ENCODE results near the gene SMCO3. TPM values are rescaled to one million over a fixed set of nuclear protein-coding genes. Genes with fewer than 3 reads are reported as not detected.

Gene SMCO3
- total RNA-seq, 2 experiments from 2014 or later, result not detected

GRCh38 chr12:14843425-14843887, 29.5 kb upstream of the SMCO3 start, which contains the start of gene ART4:
Gene ART4 (minus strand): TSS chr12:14843526. CDS start chr12:14843113, 413 bp downstream.
- no peak within 1 kb of the TSS for H3K27ac ChIP-seq (ENCODE audit: low read depth in 1 of 2, low read length in 2 of 2)
- no peaks in the 10 kb centered on the region for H3K9me3 Mint-ChIP-seq
- TF ChIP-seq CTCF (IDR thresholded peaks at IDR 0.05), result no peak
- H3K9me3 ChIP-seq (ENCODE audit: control insufficient read depth in 1 of 2, insufficient read depth in 1 of 2, low read length in 2 of 2), result no peaks in the 10 kb centered on the region
- intact Hi-C loops (cut with DNase I, micrococcal nuclease), result no loop called here
- peaks cover 9% of the 10 kb centered on the region for H3K4me1 Mint-ChIP-seq (ENCODE audit: low read depth)
- H3K4me1 ChIP-seq (ENCODE audit: insufficient read depth, low read length), result peaks cover 3% of the 10 kb centered on the region
- H3K4me3 ChIP-seq (ENCODE audit: low read length), result no peak within 1 kb of the TSS
- peaks cover 11% of the 10 kb centered on the region for H3K27me3 Mint-ChIP-seq
- ChIA-PET CTCF (interaction anchor here (1.7 kb wide), 1 partner anchor 152 kb away, joined by 5 read pairs; no protein-coding TSS in a partner anchor), POLR2A (interaction anchor here (1.4 kb wide), 1 partner anchor 152 kb away, joined by 6 read pairs; no protein-coding TSS in a partner anchor)
- no peaks in the 10 kb centered on the region for H3K27me3 ChIP-seq (ENCODE audit: control insufficient read depth in 1 of 2, insufficient read depth in 2 of 2, low read length in 2 of 2)
- H3K36me3 ChIP-seq (ENCODE audit: insufficient read depth, low read length), result no peaks in the 10 kb centered on the region
- H3K27ac Mint-ChIP-seq, result no peak within 1 kb of the TSS
- no peak for ATAC-seq (ENCODE audit: poor library complexity)
- no peaks in the 10 kb centered on the region for H3K36me3 Mint-ChIP-seq (ENCODE audit: low read depth)
- DNase-seq, result no peak
- H3K4me3 Mint-ChIP-seq, result no peak within 1 kb of the TSS

GRCh38 chr12:14842315-14842714, 28.3 kb upstream of the SMCO3 start:
- ATAC-seq (ENCODE audit: poor library complexity), result no peak
- H3K4me1 ChIP-seq (ENCODE audit: insufficient read depth, low read length), result peaks cover 3% of the 10 kb centered on the region
- H3K4me3 ChIP-seq (ENCODE audit: low read length), result no peak overlapping the region

GRCh38 chr12:14841761-14842160, 27.8 kb upstream of the SMCO3 start:
- POLR2A ChIA-PET, result no interaction called here
- Histone ChIP-seq H3K36me3 (ENCODE audit: insufficient read depth, low read length) (no peaks in the 10 kb centered on the region), H3K27ac (ENCODE audit: low read depth in 1 of 2, low read length in 2 of 2) (no peak overlapping the region), H3K9me3 (ENCODE audit: control insufficient read depth in 1 of 2, insufficient read depth in 1 of 2, low read length in 2 of 2) (no peaks in the 10 kb centered on the region), H3K4me1 (ENCODE audit: insufficient read depth, low read length) (peaks cover 3% of the 10 kb centered on the region), H3K4me3 (ENCODE audit: low read length) (no peak overlapping the region), H3K27me3 (ENCODE audit: control insufficient read depth in 1 of 2, insufficient read depth in 2 of 2, low read length in 2 of 2) (peaks cover 0 to 1% of the 10 kb centered on the region in 2 experiments)
- CTCF ChIA-PET, result no interaction called here
- no peak for DNase-seq
- ATAC-seq (ENCODE audit: poor library complexity), result no peak
- no peak overlapping the region for H3K4me3 Mint-ChIP-seq
- TF ChIP-seq CTCF (IDR thresholded peaks at IDR 0.05), result no peak
- peaks cover 9% of the 10 kb centered on the region for H3K4me1 Mint-ChIP-seq (ENCODE audit: low read depth)
- H3K9me3 Mint-ChIP-seq, result no peaks in the 10 kb centered on the region
- H3K36me3 Mint-ChIP-seq (ENCODE audit: low read depth), result no peaks in the 10 kb centered on the region
- peaks cover 17% of the 10 kb centered on the region for H3K27me3 Mint-ChIP-seq
- H3K27ac Mint-ChIP-seq, result no peak overlapping the region
- intact Hi-C loops (cut with DNase I, micrococcal nuclease), result no loop called here

More at GRCh38 chr12:14842315-14842714, 28.3 kb upstream of the SMCO3 start:
- Histone ChIP-seq H3K27me3 (ENCODE audit: control insufficient read depth in 1 of 2, insufficient read depth in 2 of 2, low read length in 2 of 2) (no peaks in the 10 kb centered on the region), H3K27ac (ENCODE audit: low read depth in 1 of 2, low read length in 2 of 2) (no peak overlapping the region), H3K36me3 (ENCODE audit: insufficient read depth, low read length) (no peaks in the 10 kb centered on the region), H3K9me3 (ENCODE audit: control insufficient read depth in 1 of 2, insufficient read depth in 1 of 2, low read length in 2 of 2) (no peaks in the 10 kb centered on the region)
- Mint-ChIP-seq H3K27ac (no peak overlapping the region), H3K9me3 (no peaks in the 10 kb centered on the region), H3K4me1 (ENCODE audit: low read depth) (peaks cover 9% of the 10 kb centered on the region), H3K4me3 (no peak overlapping the region), H3K27me3 (peaks cover 13% of the 10 kb centered on the region), H3K36me3 (ENCODE audit: low read depth) (no peaks in the 10 kb centered on the region)
- intact Hi-C loops (cut with DNase I, micrococcal nuclease), result no loop called here
- no peak for TF ChIP-seq CTCF (IDR thresholded peaks at IDR 0.05)
- POLR2A ChIA-PET, result no interaction called here
- CTCF ChIA-PET, result no interaction called here
- DNase-seq, result no peak
